ENCODE results near the gene ZCRB1.
"Not testable (repeated sequence)": the region's sequence is repeated elsewhere in the genome, so short reads cannot be mapped to it uniquely, and the experiment has no call there.

Gene ZCRB1

DNA sequence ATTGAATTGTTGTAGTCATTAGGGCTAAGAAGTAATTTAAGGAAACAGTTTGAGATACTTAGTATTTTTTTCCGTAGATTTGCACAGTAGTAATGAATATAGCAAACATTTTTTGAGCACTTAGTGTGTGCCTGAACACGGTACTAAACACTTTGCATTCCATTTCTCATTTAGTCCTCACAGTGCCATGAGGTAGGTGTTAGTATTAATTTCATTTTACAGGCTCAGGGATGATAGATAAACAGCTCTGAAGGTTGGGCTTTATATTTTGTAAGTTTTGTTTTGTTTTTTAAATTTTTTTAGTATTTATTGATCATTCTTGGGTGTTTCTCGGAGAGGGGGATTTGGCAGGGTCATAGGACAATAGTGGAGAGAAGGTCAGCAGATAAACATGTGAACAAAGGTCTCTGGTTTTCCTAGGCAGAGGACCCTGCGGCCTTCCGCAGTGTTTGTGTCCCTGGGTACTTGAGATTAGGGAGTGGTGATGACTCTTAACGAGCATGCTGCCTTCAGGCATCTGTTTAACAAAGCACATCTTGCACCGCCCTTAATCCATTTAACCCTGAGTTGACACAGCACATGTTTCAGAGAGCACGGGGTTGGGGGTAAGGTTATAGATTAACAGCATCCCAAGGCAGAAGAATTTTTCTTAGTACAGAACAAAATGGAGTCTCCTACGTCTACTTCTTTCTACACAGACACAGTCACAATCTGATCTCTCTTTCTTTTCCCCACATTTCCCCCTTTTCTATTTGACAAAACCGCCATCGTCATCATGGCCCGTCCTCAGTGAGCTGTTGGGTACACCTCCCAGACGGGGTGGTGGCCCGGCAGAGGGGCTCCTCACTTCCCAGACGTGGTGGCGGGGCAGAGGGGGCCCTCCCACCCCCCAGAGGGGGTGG lies 23.5 kb upstream of the ZCRB1 start:
- not testable (repeated sequence) for H3K4me3 ChIP-seq (ENCODE audit: low read length); H3K9me3 ChIP-seq (ENCODE audit: control insufficient read depth, low read length); H3K4me1 ChIP-seq (ENCODE audit: control insufficient read depth, insufficient read depth, low read length); H3K36me3 ChIP-seq (ENCODE audit: control insufficient read depth, insufficient read depth, low read length); H3K27me3 ChIP-seq (ENCODE audit: control insufficient read depth, insufficient read depth, low read length); H3K9ac ChIP-seq (ENCODE audit: low read length)

DNA sequence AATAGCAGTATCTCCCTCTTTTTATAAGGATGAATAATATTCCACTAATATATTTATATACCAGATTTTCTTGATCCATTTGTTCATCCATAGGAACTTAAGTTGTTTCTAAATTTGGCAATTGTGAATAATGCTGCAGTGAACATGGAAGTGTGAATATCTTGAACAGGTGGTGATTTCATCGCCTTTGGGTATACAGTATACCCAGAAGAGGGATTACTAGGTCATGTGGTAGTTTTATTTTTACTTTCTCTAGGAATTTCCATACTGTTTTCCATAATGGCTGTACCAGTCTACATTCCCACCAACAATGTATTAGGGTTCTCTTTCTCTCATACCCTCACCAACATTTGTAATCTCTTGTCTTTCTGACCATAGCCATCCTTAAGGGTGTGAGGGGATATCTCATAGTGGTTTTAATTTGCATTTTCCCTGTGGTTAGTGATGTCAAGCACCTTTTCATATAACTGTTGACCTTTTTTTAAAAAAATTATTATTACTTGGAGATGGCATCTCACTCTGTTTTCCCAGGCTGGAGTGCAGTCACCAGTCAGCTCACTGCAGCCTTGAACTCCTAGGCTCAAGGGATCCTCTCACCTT lies 20.6 kb upstream of the ZCRB1 start:
- Histone ChIP-seq H3K9ac (ENCODE audit: low read length) (no peak overlapping the region), H3K4me3 (ENCODE audit: low read length) (no peak overlapping the region), H3K27me3 (ENCODE audit: control insufficient read depth, insufficient read depth, low read length) (no peaks in the 10 kb centered on the region), H3K9me3 (ENCODE audit: control insufficient read depth, low read length) (no peaks in the 10 kb centered on the region), H3K4me1 (ENCODE audit: control insufficient read depth, insufficient read depth, low read length) (no peaks in the 10 kb centered on the region), H3K36me3 (ENCODE audit: control insufficient read depth, insufficient read depth, low read length) (no peaks in the 10 kb centered on the region)

DNA sequence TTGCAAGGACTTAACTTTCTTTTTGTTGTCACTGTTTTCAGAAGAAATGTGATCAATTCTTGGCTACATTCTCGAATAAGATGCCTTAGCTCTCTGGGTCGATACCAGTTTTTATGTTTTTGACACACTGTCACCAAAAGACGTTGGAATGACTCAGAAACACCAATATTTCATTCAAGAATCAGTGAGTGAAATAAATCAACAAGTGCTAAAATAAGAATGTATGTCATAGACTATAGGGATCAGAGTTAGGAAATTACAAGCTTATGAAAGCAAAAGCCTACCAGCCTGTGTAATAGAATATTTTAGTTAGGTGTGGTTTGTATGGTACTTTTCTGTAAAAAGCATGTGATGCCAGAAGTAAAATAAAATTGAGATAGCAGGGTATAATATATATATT lies 17.8 kb upstream of the ZCRB1 start:
- H3K27me3 ChIP-seq (ENCODE audit: control insufficient read depth, insufficient read depth, low read length), result no peaks in the 10 kb centered on the region
- H3K9ac ChIP-seq (ENCODE audit: low read length), result no peak overlapping the region
- no peaks in the 10 kb centered on the region for H3K36me3 ChIP-seq (ENCODE audit: control insufficient read depth, insufficient read depth, low read length)
- no peak overlapping the region for H3K4me3 ChIP-seq (ENCODE audit: low read length)
- H3K9me3 ChIP-seq (ENCODE audit: control insufficient read depth, low read length), result no peaks in the 10 kb centered on the region
- no peaks in the 10 kb centered on the region for H3K4me1 ChIP-seq (ENCODE audit: control insufficient read depth, insufficient read depth, low read length)

DNA sequence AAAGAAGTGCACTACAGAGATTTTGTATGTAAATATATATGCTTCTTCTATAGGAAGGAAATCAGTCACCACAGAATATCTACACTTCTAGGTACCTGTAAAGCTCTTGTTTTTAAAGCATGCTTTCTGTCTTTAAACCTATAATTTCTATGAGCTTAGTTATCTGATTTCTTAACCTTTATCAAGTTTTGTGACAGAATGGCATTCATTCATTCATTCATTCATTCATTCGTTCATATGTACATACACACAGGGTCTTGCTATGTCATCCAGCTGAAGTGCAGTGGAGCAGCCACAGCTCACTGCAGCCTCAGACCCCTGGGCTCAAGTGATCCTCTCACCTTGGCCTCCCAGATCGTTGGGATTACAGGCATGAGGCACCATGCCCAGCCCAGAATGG lies 16.1 kb upstream of the ZCRB1 start:
- H3K9ac ChIP-seq (ENCODE audit: low read length), result no peak overlapping the region

DNA sequence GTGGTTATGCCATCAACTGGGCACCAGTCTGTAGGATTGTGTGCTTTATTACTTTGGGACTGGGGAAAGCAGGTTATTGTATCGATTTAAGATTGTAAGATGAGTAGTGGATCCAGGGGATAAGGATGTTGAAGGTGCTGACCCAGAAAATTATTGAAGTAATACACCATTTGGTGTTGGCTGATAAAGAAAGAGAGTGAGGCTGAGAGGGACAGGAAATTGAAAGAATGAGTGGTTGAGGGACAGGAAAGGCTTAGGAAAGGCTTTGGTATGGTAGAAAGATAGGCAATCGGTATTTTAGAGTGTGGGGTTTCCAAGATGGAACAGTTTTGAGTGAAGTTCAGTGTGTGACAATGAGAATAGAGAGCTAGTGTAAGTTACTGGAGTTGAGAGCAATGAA lies 12.4 kb upstream of the ZCRB1 start:
- no peaks in the 10 kb centered on the region for H3K9me3 ChIP-seq (ENCODE audit: control insufficient read depth, low read length)
- H3K4me1 ChIP-seq (ENCODE audit: control insufficient read depth, insufficient read depth, low read length), result no peaks in the 10 kb centered on the region
- H3K4me3 ChIP-seq (ENCODE audit: low read length), result no peak overlapping the region
- H3K36me3 ChIP-seq (ENCODE audit: control insufficient read depth, insufficient read depth, low read length), result peaks cover 4% of the 10 kb centered on the region
- H3K27me3 ChIP-seq (ENCODE audit: control insufficient read depth, insufficient read depth, low read length), result no peaks in the 10 kb centered on the region
- no peak overlapping the region for H3K9ac ChIP-seq (ENCODE audit: low read length)

More for the DNA sequence above, 16.1 kb upstream of the ZCRB1 start:
- Histone ChIP-seq H3K4me1 (ENCODE audit: control insufficient read depth, insufficient read depth, low read length) (no peaks in the 10 kb centered on the region), H3K36me3 (ENCODE audit: control insufficient read depth, insufficient read depth, low read length) (no peaks in the 10 kb centered on the region), H3K9me3 (ENCODE audit: control insufficient read depth, low read length) (no peaks in the 10 kb centered on the region), H3K4me3 (ENCODE audit: low read length) (no peak overlapping the region), H3K27me3 (ENCODE audit: control insufficient read depth, insufficient read depth, low read length) (no peaks in the 10 kb centered on the region)

DNA sequence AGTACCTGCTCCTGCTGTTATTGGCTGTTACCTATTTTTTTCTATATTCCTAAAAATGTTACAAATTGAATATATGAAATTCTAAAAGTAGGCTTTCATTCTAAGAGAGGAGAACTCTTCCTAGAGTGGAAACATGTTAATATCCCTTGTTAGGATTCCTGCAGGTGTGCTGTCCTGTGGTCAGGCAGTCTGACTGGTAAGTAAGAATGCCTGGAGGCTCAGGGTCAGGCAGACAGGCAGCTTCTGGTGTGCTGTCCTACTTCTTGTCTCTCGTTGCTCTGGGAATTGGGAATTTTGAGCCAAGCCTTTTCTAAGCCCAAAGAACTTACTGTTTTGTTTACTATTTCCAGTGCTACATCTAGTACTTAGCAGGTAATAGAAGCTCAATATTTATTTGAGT lies 10.4 kb upstream of the ZCRB1 start:
- Histone ChIP-seq H3K4me1 (ENCODE audit: control insufficient read depth, insufficient read depth, low read length) (no peaks in the 10 kb centered on the region), H3K9me3 (ENCODE audit: control insufficient read depth, low read length) (no peaks in the 10 kb centered on the region), H3K9ac (ENCODE audit: low read length) (no peak overlapping the region)

DNA sequence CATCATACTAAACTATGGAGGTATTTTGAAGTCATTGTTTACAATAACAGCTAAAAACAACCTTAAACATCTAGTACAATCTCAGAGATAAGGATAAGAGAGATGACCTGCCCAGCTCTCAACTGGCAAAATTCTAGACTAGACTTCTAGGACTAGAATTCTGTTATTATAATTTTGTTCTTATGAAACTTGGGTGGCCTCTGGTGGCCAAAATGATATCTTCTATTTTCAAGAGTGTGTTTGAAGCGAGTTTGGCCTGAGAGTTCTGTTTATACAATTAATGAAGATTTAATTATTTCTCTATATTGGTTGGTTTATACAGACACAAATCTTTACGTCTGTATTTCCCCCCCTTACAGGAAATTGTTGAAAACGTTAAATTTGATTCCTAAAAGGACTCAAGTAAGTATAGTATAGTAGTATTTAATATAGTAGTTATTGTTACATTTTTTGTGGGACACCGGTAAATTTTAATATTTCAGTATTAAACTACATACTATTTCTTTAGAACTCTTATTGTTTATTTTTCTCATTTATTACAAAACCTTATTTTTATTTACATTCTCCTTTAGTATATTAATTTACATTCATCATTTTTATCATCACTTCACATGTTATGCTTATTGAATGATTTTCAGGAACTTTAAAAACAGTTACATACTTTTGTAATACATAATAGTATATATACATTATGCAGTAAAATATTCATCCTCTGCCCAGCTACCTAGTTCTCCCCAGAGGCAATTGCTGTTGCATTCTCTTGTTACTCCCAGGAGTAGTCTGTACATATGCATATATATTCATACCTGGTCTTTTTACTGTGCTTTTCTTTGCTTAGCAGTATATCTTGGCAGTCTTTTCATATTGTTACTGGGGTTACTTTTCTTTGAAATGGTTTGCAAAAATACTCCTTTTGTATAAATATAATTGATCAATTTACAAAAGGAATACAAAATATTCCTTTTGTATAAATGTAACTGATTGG lies 6.7 kb upstream of the ZCRB1 start:
- H3K4me3 ChIP-seq (ENCODE audit: low read length), result no peak overlapping the region
- no peak overlapping the region for H3K9ac ChIP-seq (ENCODE audit: low read length)
- H3K9me3 ChIP-seq (ENCODE audit: control insufficient read depth, low read length), result no peaks in the 10 kb centered on the region
- peaks cover 5% of the 10 kb centered on the region for H3K4me1 ChIP-seq (ENCODE audit: control insufficient read depth, insufficient read depth, low read length)
- H3K36me3 ChIP-seq (ENCODE audit: control insufficient read depth, insufficient read depth, low read length), result peaks cover 4% of the 10 kb centered on the region
- H3K27me3 ChIP-seq (ENCODE audit: control insufficient read depth, insufficient read depth, low read length), result no peaks in the 10 kb centered on the region

More for the DNA sequence above, 10.4 kb upstream of the ZCRB1 start:
- H3K27me3 ChIP-seq (ENCODE audit: control insufficient read depth, insufficient read depth, low read length), result no peaks in the 10 kb centered on the region
- no peak overlapping the region for H3K4me3 ChIP-seq (ENCODE audit: low read length)
- peaks cover 4% of the 10 kb centered on the region for H3K36me3 ChIP-seq (ENCODE audit: control insufficient read depth, insufficient read depth, low read length)

DNA sequence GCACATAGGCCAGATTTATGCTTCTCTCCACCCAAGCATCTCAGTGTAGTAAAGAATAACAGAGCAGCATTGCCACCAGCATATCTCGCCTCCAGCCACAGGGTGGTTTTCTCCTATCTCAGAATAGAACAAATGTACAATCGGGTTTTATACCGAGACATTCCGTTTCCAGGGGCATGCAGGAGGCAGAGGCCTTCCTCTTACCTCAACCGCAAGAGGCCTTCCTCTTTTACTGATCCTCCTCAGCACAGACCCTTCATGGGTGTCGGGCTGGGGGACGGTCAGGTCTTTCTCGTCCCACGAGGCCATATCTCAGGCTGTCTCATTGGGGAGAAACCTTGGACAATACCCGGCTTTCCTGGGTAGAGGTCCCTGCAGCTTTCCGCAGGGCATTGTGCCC lies 4.2 kb upstream of the ZCRB1 start:
- not testable (repeated sequence) for H3K4me3 ChIP-seq (ENCODE audit: low read length); H3K9ac ChIP-seq (ENCODE audit: low read length); H3K27me3 ChIP-seq (ENCODE audit: control insufficient read depth, insufficient read depth, low read length); H3K9me3 ChIP-seq (ENCODE audit: control insufficient read depth, low read length); H3K36me3 ChIP-seq (ENCODE audit: control insufficient read depth, insufficient read depth, low read length)
- peaks cover 19% of the 10 kb centered on the region for H3K4me1 ChIP-seq (ENCODE audit: control insufficient read depth, insufficient read depth, low read length)

DNA sequence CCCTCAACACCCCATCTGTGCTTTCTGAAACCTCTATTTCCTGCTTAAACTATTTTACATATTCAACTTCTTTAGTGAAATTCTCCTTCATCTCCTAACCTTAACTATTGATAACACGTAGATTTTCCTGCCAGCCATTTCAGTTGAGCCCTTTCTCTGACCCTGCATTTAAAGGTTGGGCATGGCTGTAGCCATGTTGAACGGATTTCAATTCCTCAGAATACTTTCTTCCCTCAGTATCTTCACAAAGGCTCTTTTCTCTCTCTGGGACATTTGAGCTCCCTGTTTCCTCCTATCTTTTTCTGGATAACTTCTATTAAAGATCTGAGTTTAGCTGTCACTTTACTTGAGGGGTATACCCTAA lies 1.3 kb upstream of the ZCRB1 start:
- H3K4me1 ChIP-seq (ENCODE audit: control insufficient read depth, insufficient read depth, low read length), result peaks cover 33% of the 10 kb centered on the region

DNA sequence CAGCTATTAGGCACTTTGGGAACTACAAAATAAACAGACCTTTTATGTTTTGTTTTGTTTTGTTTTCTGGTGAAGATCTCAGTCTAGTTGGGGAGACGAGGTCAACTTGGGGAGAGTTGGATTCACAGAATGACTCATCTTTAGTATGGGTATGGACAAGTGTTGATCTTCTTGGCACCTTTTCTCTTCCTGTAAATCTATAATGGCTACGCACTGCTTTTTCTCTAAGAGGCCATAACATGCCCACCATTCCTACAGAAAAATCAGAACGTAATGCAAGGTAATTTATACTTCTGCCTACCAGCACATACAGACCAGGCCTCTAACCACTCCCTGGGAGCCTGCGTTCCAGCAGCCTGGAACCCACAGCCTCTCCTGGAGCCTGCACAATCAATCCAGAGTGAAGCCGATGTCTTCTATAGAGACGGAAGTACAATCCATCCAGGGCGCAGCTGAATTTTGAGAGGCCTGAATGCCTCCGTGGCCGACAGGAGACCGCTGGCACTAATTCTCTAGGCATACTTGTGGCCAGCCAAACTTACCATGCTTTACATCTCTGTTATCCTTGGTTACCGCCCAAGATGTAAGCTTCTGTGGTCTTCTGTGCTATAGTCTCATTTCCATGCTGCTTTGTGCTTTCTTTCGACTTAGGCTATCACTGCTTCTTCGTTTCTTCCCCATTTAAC lies 790 bp upstream of the ZCRB1 start:
- Histone ChIP-seq H3K9me3 (ENCODE audit: control insufficient read depth, low read length) (no peaks in the 10 kb centered on the region), H3K9ac (ENCODE audit: low read length) (peak overlapping the region; percentile 83), H3K4me3 (ENCODE audit: low read length) (peak overlapping the region; percentile 53), H3K4me1 (ENCODE audit: control insufficient read depth, insufficient read depth, low read length) (peaks cover 33% of the 10 kb centered on the region), H3K36me3 (ENCODE audit: control insufficient read depth, insufficient read depth, low read length) (no peaks in the 10 kb centered on the region), H3K27me3 (ENCODE audit: control insufficient read depth, insufficient read depth, low read length) (no peaks in the 10 kb centered on the region)

More for the DNA sequence above, 1.3 kb upstream of the ZCRB1 start:
- Histone ChIP-seq H3K36me3 (ENCODE audit: control insufficient read depth, insufficient read depth, low read length) (no peaks in the 10 kb centered on the region), H3K9ac (ENCODE audit: low read length) (peak overlapping the region; percentile 83), H3K9me3 (ENCODE audit: control insufficient read depth, low read length) (no peaks in the 10 kb centered on the region), H3K4me3 (ENCODE audit: low read length) (peak overlapping the region; percentile 53), H3K27me3 (ENCODE audit: control insufficient read depth, insufficient read depth, low read length) (no peaks in the 10 kb centered on the region)

DNA sequence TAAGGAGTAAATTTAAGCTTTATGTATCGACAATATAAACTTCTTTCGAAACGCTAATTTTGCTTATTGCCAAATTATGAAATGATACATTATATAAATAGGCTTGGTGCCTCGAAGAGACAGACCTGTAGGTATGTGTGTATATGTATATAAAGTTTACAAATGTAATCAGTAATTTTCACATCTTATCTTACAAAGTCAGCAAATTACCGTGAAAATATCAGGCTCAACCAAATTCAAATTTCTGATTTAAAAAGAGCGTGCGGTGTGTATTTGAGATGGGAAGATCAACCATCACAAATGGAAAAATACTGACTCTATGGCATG lies 605 bp downstream of the ZCRB1 start:
- H3K9me3 ChIP-seq (ENCODE audit: control insufficient read depth, low read length), result no peaks in the 10 kb centered on the region
- H3K36me3 ChIP-seq (ENCODE audit: control insufficient read depth, insufficient read depth, low read length), result no peaks in the 10 kb centered on the region
- H3K27me3 ChIP-seq (ENCODE audit: control insufficient read depth, insufficient read depth, low read length), result no peaks in the 10 kb centered on the region
- peak overlapping the region; percentile 83 for H3K9ac ChIP-seq (ENCODE audit: low read length)
- peaks cover 33% of the 10 kb centered on the region for H3K4me1 ChIP-seq (ENCODE audit: control insufficient read depth, insufficient read depth, low read length)
- peak overlapping the region; percentile 53 for H3K4me3 ChIP-seq (ENCODE audit: low read length)
